Aorta (tissue), 5 donors: ENCODE data around the gene ITPRID1. TPM values are rescaled to one million over a fixed set of nuclear protein-coding genes. Genes with fewer than 3 reads are reported as not detected.

Experiments
- ATAC-seq: fragments of 200-7000 bp; cut with Tn5 transposase; one replicate; pipeline ENCODE4 v1.9.1; 2022; ENCODE audit warnings: moderate library complexity; ENCODE audit not compliant: low FRiP score
- DNase-seq, 2 donors: peaks; one replicate each; pipeline ENCODE4 v3.0.0-alpha.2; 2020
- H3K27ac ChIP-seq, 2 donors: one replicate each; pipeline ENCODE4 v1.5.1; 2013; ENCODE audit warnings: low read length in 2 of 2, mild to moderate bottlenecking in 2 of 2, moderate library complexity in 2 of 2, control low read depth in 1 of 2, inconsistent platforms in 1 of 2, low read depth in 1 of 2
- H3K27me3 ChIP-seq, 2 donors: one replicate each; pipeline ENCODE4 v1.6.1; 2013; ENCODE audit warnings: control low read depth in 1 of 2, low read length in 1 of 2, mild to moderate bottlenecking in 1 of 2, moderate library complexity in 1 of 2; ENCODE audit not compliant: insufficient read depth in 2 of 2, control insufficient read depth in 1 of 2
- H3K36me3 ChIP-seq, 2 donors: one replicate each; pipeline ENCODE4 v1.6.1; 2013; ENCODE audit warnings: control low read depth in 1 of 2, low read length in 1 of 2, mild to moderate bottlenecking in 1 of 2; ENCODE audit not compliant: insufficient read depth in 2 of 2, control insufficient read depth in 1 of 2
- H3K4me1 ChIP-seq, 2 donors: one replicate each; pipeline ENCODE4 v1.6.1; 2013; ENCODE audit warnings: low read length in 2 of 2, control low read depth in 1 of 2, mild to moderate bottlenecking in 1 of 2, moderate library complexity in 1 of 2; ENCODE audit not compliant: insufficient read depth in 2 of 2, control insufficient read depth in 1 of 2
- H3K4me3 ChIP-seq, 2 donors: one replicate each; pipeline ENCODE4 v1.5.1; 2013; ENCODE audit warnings: low read length in 2 of 2, control low read depth in 1 of 2, mild to moderate bottlenecking in 1 of 2
- H3K9me3 ChIP-seq: one replicate; pipeline ENCODE4 v1.6.1; 2013; ENCODE audit warnings: mild to moderate bottlenecking, low read length; ENCODE audit not compliant: control insufficient read depth
- WGBS, 2 donors: extraction: QIAGEN DNeasy Blood & Tissue Kit; methylation state at CpG; one replicate each; pipeline ENCODE4 v1.1.7; 2013; 5-methylcytosine and 5-hydroxymethylcytosine counted together
- intact Hi-C, 2 donors: fragments of 100-400 bp; cut with DNase I; formaldehyde crosslinking; loops; one replicate each; pipeline versions ENCODE4 v1.14.2 to v1.15.0; 2022
- polyA plus RNA-seq, 2 donors: library from polyadenylated mRNA; stranded (reverse); fragments of 200-250 nt; gene quantifications; one replicate each; pipeline ENCODE4 v1.2.3, GENCODE V29; 2013
- total RNA-seq, 2 donors: library from RNA; stranded (reverse); fragmentation: NEBNext Ultra II Directional; extraction: Animal tissue kit (Norgen Biotek cat#: 25700); gene quantifications; one replicate each; pipeline ENCODE4 v1.2.1, GENCODE V29; 2021
- donor health status: healthy with polysubstance abuse.
- donor health status: Bipolar disorder and iron deficiency.
- donor health status: DM: no; HTN: no; CAD: no.
- donor health status: DM: no; HTN: no; CAD: no.
- donor health status: DM: yes; HTN: yes; CAD: no.

ITPRID1 gene
- total and polyA plus RNA-seq, 4 donors, result 0.09 TPM; not detected in 3

GRCh38 chr7:31478721-31479120, 35.2 kb upstream of the ITPRID1 start:
- Histone ChIP-seq H3K27ac (no peak overlapping the region), H3K4me3 (no peak overlapping the region), H3K4me1 (no peaks in the 10 kb centered on the region), H3K9me3 (no peaks in the 10 kb centered on the region), H3K27me3 (no peaks in the 10 kb centered on the region), H3K36me3 (no peaks in the 10 kb centered on the region)
- WGBS, 2 donors, result 16 to 30% methylated on average over 6 of the region's 6 CpGs
- no peak for ATAC-seq
- intact Hi-C loops, result no loop called here
- no peak for DNase-seq

GRCh38 chr7:31487071-31487470, 26.8 kb upstream of the ITPRID1 start:
- DNase-seq, result no peak
- peaks cover 3% of the 10 kb centered on the region for H3K9me3 ChIP-seq
- no peak for ATAC-seq
- no peaks in the 10 kb centered on the region for H3K36me3 ChIP-seq
- 45 to 57% methylated on average over 6 of the region's 6 CpGs for WGBS, 2 donors
- no peaks in the 10 kb centered on the region for H3K27me3 ChIP-seq
- H3K27ac ChIP-seq, result no peak overlapping the region
- intact Hi-C loops, result no loop called here
- H3K4me1 ChIP-seq, result no peaks in the 10 kb centered on the region
- H3K4me3 ChIP-seq, result no peak overlapping the region

DNA sequence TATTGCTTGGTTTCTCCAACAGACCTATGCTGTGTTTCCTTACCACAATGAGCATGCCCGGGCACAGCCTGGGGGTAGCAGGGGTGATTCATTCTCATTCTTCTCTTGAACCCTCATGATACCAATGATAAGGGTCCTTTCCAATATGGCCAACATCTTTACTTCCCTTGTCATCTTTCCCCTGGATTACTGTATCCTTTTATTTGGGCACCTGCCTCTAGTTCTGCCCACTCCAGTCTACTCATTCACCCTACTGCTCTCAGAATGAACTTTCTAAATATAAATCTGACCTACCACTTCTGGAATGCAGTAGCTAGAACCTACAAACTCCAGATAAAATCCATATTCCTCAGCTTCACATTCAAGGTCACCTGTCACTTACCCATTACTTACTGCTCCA, 26.4 kb upstream of the ITPRID1 start:
- no peak for DNase-seq
- no peak for ATAC-seq
- no peak overlapping the region for H3K27ac ChIP-seq
- WGBS, 2 donors, result 83 to 90% methylated on average over 1 of the region's 1 CpG
- intact Hi-C loops, result no loop called here
- no peak overlapping the region for H3K4me3 ChIP-seq
- no peaks in the 10 kb centered on the region for H3K36me3 ChIP-seq
- peaks cover 3% of the 10 kb centered on the region for H3K9me3 ChIP-seq
- no peaks in the 10 kb centered on the region for H3K27me3 ChIP-seq
- no peaks in the 10 kb centered on the region for H3K4me1 ChIP-seq

- Histone ChIP-seq H3K9me3 (peaks cover 3% of the 10 kb centered on the region), H3K36me3 (no peaks in the 10 kb centered on the region), H3K4me1 (no peaks in the 10 kb centered on the region), H3K27me3 (no peaks in the 10 kb centered on the region), H3K4me3 (no peak overlapping the region), H3K27ac (no peak overlapping the region)
- DNase-seq (peak in 1 of 2 donors; percentile 58), ATAC-seq (no peak)
- intact Hi-C loops, result no loop called here
- WGBS, 2 donors, result 38 to 44% methylated on average over 15 of the region's 15 CpGs
Observed at GRCh38 chr7:31488562-31489203, 25.2 kb upstream of the ITPRID1 start.

- WGBS, 2 donors, result 28 to 43% methylated on average over 2 of the region's 2 CpGs
- no peak for ATAC-seq
Observed at GRCh38 chr7:31490796-31491314, 23.0 kb upstream of the ITPRID1 start.

DNA sequence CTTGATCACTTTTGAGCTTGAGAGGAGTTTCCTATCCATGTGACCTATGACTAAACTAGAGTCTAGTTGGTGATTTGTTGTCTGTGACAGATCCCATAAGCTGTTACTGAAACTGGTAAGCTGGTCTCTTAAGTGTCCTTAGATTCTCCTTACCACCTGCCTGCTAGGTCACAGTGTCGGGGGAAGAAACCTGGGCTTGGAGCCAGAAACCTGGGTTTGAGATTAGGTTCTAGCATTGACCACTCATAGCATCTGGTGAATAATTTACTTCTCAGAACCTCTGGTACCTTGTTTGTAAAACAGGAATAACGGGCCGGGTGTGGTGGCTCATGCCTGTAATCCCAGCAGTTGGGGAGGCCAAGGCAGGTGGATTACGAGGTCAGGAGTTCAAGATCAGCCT, 21.8 kb upstream of the ITPRID1 start:
- H3K36me3 ChIP-seq, result no peaks in the 10 kb centered on the region
- H3K4me3 ChIP-seq, result no peak overlapping the region
- peaks cover 1% of the 10 kb centered on the region for H3K9me3 ChIP-seq
- H3K27ac ChIP-seq, result no peak overlapping the region
- DNase-seq, result no peak
- WGBS, 2 donors, result 93% methylated on average over 4 of the region's 4 CpGs
- intact Hi-C loops, result no loop called here
- H3K4me1 ChIP-seq, result no peaks in the 10 kb centered on the region
- no peaks in the 10 kb centered on the region for H3K27me3 ChIP-seq
- ATAC-seq, result no peak

More at GRCh38 chr7:31490796-31491314, 23.0 kb upstream of the ITPRID1 start:
- intact Hi-C loops, result no loop called here
- Histone ChIP-seq H3K36me3 (no peaks in the 10 kb centered on the region), H3K27ac (no peak overlapping the region), H3K4me3 (no peak overlapping the region), H3K27me3 (no peaks in the 10 kb centered on the region), H3K4me1 (no peaks in the 10 kb centered on the region), H3K9me3 (peaks cover 3% of the 10 kb centered on the region)
- no peak for DNase-seq

DNA sequence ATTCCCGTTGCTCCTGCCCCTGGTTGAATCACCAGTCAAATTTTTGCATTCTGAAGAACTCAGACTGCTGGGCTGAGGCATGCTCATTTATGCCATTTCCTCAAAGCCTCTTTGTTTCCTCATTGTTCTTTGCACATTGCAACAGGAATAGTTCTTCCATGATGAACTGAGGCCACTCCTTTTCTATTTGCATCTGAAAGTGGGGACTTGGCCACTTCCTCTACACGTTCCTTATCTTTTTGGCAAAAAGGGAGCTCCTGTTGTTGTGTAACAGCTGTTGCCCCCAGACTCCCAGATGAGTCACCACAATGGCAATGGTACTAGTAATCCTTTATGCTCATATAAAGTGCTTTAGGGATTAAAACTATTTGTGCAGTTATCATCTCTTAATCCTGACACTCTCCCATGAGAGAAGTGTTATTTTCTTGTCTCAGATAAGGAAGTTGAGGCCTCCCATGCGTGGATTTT, 20.1 kb upstream of the ITPRID1 start:
- Histone ChIP-seq H3K4me3 (no peak overlapping the region), H3K27me3 (no peaks in the 10 kb centered on the region), H3K9me3 (no peaks in the 10 kb centered on the region), H3K36me3 (no peaks in the 10 kb centered on the region), H3K27ac (no peak overlapping the region), H3K4me1 (no peaks in the 10 kb centered on the region)
- DNase-seq, result no peak
- no peak for ATAC-seq
- intact Hi-C loops, result no loop called here
- 38 to 42% methylated on average over 3 of the region's 3 CpGs for WGBS, 2 donors

DNA sequence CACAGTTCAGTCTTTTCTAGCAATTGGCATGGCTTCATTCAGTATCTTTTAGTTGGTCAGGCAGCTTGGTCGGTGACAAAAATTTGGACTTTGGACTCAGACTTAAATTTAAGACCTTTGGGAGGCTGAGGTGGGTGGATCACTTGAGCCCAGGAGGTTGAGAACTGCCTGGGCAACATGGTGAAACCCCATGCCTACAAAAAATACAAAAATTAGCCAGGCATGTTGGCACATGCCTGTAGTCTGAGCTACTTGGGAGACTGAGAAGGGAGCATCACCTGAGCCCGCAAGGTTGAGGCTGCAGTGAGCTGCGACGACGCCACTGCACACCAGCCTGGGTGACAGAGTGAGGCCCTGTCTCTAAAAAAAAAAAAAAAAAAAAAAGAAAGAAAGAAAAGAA, 19.5 kb upstream of the ITPRID1 start:
- WGBS, 2 donors, result 81 to 84% methylated on average over 5 of the region's 5 CpGs
- H3K36me3 ChIP-seq, result no peaks in the 10 kb centered on the region
- intact Hi-C loops, result no loop called here
- no peaks in the 10 kb centered on the region for H3K27me3 ChIP-seq
- H3K4me3 ChIP-seq, result no peak overlapping the region
- no peaks in the 10 kb centered on the region for H3K4me1 ChIP-seq
- no peak for ATAC-seq
- no peak overlapping the region for H3K27ac ChIP-seq
- DNase-seq, result no peak
- H3K9me3 ChIP-seq, result no peaks in the 10 kb centered on the region

- H3K27ac ChIP-seq, result no peak overlapping the region
- intact Hi-C loops, result no loop called here
- no peaks in the 10 kb centered on the region for H3K27me3 ChIP-seq
- H3K9me3 ChIP-seq, result no peaks in the 10 kb centered on the region
- WGBS, 2 donors, result 86 to 93% methylated on average over 3 of the region's 3 CpGs
- no peaks in the 10 kb centered on the region for H3K36me3 ChIP-seq
- DNase-seq (no peak), ATAC-seq (no peak)
- no peak overlapping the region for H3K4me3 ChIP-seq
- no peaks in the 10 kb centered on the region for H3K4me1 ChIP-seq
Observed at GRCh38 chr7:31495653-31496052, 18.2 kb upstream of the ITPRID1 start.
